ENCODE data around the gene MBD3L3.

MBD3L3 gene

GRCh38 chr19:7088999-7089398 lies 30.5 kb upstream of the MBD3L3 start:
- no peak overlapping the region for H3K27ac ChIP-seq
- no peak for TF ChIP-seq ZFX (IDR thresholded peaks at IDR 0.05)
- TF ChIP-seq, protein P1, sequence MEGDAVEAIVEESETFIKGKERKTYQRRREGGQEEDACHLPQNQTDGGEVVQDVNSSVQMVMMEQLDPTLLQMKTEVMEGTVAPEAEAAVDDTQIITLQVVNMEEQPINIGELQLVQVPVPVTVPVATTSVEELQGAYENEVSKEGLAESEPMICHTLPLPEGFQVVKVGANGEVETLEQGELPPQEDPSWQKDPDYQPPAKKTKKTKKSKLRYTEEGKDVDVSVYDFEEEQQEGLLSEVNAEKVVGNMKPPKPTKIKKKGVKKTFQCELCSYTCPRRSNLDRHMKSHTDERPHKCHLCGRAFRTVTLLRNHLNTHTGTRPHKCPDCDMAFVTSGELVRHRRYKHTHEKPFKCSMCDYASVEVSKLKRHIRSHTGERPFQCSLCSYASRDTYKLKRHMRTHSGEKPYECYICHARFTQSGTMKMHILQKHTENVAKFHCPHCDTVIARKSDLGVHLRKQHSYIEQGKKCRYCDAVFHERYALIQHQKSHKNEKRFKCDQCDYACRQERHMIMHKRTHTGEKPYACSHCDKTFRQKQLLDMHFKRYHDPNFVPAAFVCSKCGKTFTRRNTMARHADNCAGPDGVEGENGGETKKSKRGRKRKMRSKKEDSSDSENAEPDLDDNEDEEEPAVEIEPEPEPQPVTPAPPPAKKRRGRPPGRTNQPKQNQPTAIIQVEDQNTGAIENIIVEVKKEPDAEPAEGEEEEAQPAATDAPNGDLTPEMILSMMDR (conservative IDR thresholded peaks at IDR 0.05), result no peak

DNA sequence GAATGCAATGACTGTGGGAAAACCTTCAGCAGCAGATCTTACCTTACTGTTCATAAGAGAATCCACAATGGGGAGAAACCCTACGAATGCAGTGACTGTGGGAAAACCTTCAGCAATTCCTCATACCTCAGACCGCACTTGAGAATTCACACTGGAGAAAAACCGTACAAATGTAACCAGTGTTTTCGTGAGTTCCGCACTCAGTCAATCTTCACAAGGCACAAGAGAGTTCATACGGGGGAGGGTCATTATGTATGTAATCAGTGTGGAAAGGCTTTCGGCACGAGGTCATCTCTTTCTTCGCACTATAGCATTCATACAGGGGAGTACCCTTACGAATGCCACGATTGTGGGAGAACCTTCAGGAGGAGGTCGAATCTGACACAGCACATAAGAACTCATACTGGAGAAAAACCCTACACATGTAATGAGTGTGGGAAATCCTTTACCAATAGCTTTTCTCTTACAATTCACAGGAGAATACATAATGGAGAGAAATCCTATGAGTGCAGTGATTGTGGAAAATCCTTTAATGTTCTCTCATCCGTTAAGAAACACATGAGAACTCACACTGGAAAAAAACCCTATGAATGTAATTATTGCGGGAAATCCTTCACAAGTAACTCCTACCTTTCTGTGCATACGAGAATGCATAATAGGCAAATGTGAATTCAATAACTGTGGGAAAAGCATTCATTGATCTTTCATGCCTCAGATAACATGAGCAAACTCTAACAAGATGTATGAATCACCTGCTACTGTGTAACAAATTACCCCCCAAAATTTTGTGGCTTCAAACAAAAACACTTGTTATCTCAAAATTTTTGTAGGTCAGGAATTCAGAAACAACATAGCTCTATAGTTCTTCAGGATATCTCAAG lies 24.8 kb upstream of the MBD3L3 start:
- no peak for TF ChIP-seq ZFX (IDR thresholded peaks at IDR 0.05)
- TF ChIP-seq, protein P1 (conservative IDR thresholded peaks at IDR 0.05), result no peak

GRCh38 chr19:7078008-7078407 lies 19.5 kb upstream of the MBD3L3 start:
- H3K27ac ChIP-seq, result no peak overlapping the region
- no peak for TF ChIP-seq ZFX (IDR thresholded peaks at IDR 0.05)
- TF ChIP-seq, protein P1 (conservative IDR thresholded peaks at IDR 0.05), result no peak

More for the DNA sequence above, 24.8 kb upstream of the MBD3L3 start:
- H3K27ac ChIP-seq, result no peak overlapping the region

DNA sequence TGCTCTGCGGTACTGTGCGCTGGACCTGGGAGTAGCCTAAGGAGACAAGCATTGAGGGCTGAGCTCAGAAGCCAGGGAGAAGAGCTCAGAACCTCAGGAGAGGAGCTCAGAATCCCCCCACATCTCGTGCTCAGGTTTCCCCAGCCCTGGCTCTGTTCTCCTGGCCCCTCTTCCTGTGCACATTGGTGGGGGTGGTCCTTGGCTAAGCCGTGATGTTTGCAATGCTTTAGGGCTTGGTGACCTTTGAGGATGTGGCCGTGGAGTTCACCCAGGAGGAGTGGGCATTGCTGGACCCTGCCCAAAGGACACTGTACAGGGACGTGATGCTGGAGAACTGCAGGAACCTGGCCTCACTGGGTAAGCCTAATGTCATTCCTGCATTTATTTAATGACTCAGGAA lies 17.7 kb upstream of the MBD3L3 start:
- TF ChIP-seq ZFX (IDR thresholded peaks at IDR 0.05), result no peak
- TF ChIP-seq, protein P1 (conservative IDR thresholded peaks at IDR 0.05), result no peak
- no peak overlapping the region for H3K27ac ChIP-seq

DNA sequence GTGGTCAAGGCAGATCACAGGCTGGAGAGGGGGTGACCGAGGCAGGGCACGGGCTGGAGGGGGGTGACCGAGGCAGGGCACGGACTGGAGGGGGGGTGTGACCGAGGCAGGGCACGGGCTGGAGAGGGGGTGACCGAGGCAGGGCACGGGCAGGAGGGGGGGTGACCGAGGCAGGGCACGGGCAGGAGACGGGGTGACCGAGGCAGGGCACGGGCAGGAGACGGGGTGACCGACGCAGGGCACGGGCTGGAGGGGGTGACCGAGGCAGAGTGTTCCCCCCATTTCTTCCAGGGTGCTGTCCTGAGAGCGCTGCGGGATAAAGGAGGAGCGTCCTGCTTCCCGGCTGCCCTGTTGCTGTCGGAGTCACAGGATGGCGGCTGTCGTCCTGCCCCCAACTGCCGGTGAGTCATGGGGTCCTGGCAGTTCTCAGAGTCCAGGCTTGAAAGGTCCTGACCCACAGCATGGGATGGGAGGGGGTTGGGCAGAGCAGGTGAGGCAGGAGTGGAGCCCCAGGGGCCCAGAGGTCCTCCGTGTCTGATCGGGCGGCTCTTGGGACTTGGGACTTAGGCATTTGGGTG lies 16.3 kb upstream of the MBD3L3 start:
- H3K27ac ChIP-seq, result no peak overlapping the region
- TF ChIP-seq, protein P1 (conservative IDR thresholded peaks at IDR 0.05), result no peak
- TF ChIP-seq ZFX (IDR thresholded peaks at IDR 0.05), result no peak

DNA sequence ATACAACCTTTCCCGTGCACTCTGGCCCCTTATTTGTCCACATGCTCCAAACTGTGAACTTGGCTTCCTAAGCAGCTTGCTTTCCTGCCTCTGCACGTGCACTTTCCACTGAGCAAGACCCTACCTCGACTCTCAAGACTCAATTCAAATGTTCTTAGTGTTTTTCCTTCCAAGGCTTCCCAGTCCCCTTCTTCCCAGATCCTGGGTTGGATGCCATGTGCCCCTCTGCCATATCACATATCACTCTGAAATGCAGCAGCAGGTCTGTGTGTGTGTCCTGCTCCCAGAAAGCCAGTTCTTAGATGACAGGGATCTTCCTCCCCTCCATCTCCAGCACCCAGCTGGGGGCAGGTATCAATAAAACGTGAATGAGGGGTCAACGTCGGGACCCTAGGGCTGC lies 14.1 kb upstream of the MBD3L3 start:
- no peak overlapping the region for H3K27ac ChIP-seq
- TF ChIP-seq, protein P1 (conservative IDR thresholded peaks at IDR 0.05), result no peak
- no peak for TF ChIP-seq ZFX (IDR thresholded peaks at IDR 0.05)

DNA sequence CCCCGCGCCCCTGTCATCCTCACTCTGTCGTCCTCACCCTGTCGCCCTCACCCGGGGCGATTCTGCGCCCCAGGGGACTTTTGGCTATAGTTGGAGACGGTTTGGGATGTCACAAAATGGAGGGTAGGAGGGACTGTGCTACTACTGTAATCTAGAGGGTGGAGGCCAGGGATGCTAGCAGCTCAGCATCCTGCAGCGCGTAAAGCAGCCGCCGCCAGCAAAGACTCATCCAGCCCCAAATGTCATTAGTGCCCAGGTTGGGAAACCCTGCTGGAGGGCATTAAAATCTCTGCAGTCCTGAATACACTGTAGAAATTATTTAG lies 11.4 kb upstream of the MBD3L3 start:
- TF ChIP-seq ZFX (IDR thresholded peaks at IDR 0.05), result peak; percentile 65
- TF ChIP-seq, protein P1 (conservative IDR thresholded peaks at IDR 0.05), result no peak
- peak overlapping the region; percentile 86 for H3K27ac ChIP-seq
